BLaER1 treated with 17β-estradiol and CSF1 and Interleukin-3, amounts not matched to agents 10 nM and 100 nM (cell line): ENCODE results near the gene GNA15.
A peak's percentile ranks its signal among the peaks of the same experiment; 100 is the strongest.

ENCODE experiments used
- H3K27ac ChIP-seq, 11 experiments: shearing (Covaris generic); formaldehyde crosslinking; 2 replicates each; pipeline ENCODE4 v1.8.1; 2022
- H3K27me3 ChIP-seq, 11 experiments: shearing (Covaris generic); formaldehyde crosslinking; 2 replicates each; pipeline ENCODE4 v1.8.1; 2022
- H3K36me3 ChIP-seq, 11 experiments: shearing (Covaris generic); formaldehyde crosslinking; 2 replicates each; pipeline ENCODE4 v1.8.1; 2022
- H3K4me1 ChIP-seq, 10 experiments: shearing (Covaris generic); formaldehyde crosslinking; 2 replicates each; pipeline ENCODE4 v1.8.1; 2022
- H3K4me2 ChIP-seq, 11 experiments: shearing (Covaris generic); formaldehyde crosslinking; 2 replicates each; pipeline ENCODE4 v1.8.1; 2022
- H3K4me3 ChIP-seq, 10 experiments: shearing (Covaris generic); formaldehyde crosslinking; 2 replicates each; pipeline ENCODE4 v1.8.1; 2022
- H3K9ac ChIP-seq, 11 experiments: shearing (Covaris generic); formaldehyde crosslinking; 2 replicates each; pipeline ENCODE4 v1.8.1; 2022
- H3K9me3 ChIP-seq, 11 experiments: shearing (Covaris generic); formaldehyde crosslinking; replicated peaks in 1 of 11; 2 replicates each; pipeline ENCODE4 v1.8.1; 2022
- H4K20me1 ChIP-seq, 11 experiments: shearing (Covaris generic); formaldehyde crosslinking; 2 replicates each; pipeline ENCODE4 v1.8.1; 2022
- Cebpa-rat ChIP-seq, 11 experiments: shearing (Covaris generic); IDR thresholded peaks; 2 replicates each; pipeline ENCODE4 v1.8.1; 2022

The GNA15 gene

GRCh38 chr19:3154957-3155736, 19.3 kb downstream of the GNA15 start:
- Histone ChIP-seq H3K36me3 (peaks cover 79 to 86% (median 85%) of the 10 kb centered on the region in 11 experiments), H3K27ac (peak overlapping the region; percentile 74 to 98 (median 92)), H3K27me3 (no peaks in the 10 kb centered on the region), H3K9me3 (peaks cover 0 to 62% (median 36%) of the 10 kb centered on the region in 11 experiments; a peak in 18 of 22 replicates), H3K4me1 (peaks cover 72 to 94% (median 86%) of the 10 kb centered on the region in 10 experiments), H3K4me3 (peak overlapping the region in 8 of 10 experiments; percentile 8 to 57 (median 40); a peak in 14 of 20 replicates), H3K9ac (peak overlapping the region; percentile 64 to 84 (median 79); a peak in 21 of 22 replicates), H3K4me2 (peak overlapping the region; percentile 65 to 94 (median 87)), H4K20me1 (peaks cover 0 to 3% (median 0%) of the 10 kb centered on the region in 11 experiments; a peak in 2 of 22 replicates)
- TF ChIP-seq Cebpa-rat (IDR thresholded peaks at IDR 0.05), result peak in 8 of 11 experiments; percentile 14 to 97 (median 79); a peak in 14 of 22 replicates

DNA sequence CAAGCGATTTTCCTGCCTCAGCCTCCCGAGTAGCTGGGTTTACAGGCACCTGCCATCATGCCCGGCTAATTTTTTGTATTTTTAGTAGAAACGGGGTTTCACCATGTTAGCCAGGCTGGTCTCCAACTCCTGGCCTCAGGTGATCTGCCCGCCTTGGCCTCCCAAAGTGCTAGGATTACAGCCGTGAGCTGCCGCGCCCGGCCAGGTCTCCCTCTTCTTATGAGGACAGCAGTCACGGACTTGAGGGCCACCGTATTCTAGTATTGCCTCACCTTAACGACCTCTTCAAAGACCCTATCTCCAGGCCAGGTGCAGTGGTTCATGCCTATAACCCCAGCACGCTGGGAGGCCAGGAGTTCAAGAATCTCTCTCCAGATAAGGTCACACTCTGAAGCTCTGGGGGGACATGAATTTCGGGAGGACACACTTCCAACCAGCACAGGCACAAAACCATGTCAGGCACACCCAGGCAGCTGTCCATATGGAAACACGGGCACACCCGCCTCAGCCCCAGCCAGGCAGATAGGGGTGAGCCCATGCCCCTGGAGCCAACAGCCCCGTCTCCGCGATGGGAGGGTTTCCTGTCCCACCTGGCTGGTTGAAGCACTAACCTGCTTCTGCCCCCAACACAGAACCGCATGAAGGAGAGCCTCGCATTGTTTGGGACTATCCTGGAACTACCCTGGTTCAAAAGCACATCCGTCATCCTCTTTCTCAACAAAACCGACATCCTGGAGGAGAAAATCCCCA, 21.4 kb downstream of the GNA15 start:
- Histone ChIP-seq H3K27me3 (no peaks in the 10 kb centered on the region), H3K9ac (peak overlapping the region in 6 of 11 experiments; percentile 5 to 41 (median 28); a peak in 9 of 22 replicates), H3K4me2 (peak overlapping the region in 10 of 11 experiments; percentile 30 to 94 (median 86); a peak in 12 of 22 replicates), H3K4me3 (no peak overlapping the region), H4K20me1 (no peaks in the 10 kb centered on the region; a peak in 2 of 22 replicates), H3K36me3 (peaks cover 79 to 86% (median 85%) of the 10 kb centered on the region in 11 experiments), H3K27ac (peak overlapping the region in 10 of 11 experiments; percentile 36 to 94 (median 68); a peak in 18 of 22 replicates), H3K9me3 (peaks cover 0 to 48% (median 30%) of the 10 kb centered on the region in 11 experiments; a peak in 17 of 22 replicates), H3K4me1 (peaks cover 61 to 94% (median 78%) of the 10 kb centered on the region in 10 experiments)
- no peak for TF ChIP-seq Cebpa-rat (IDR thresholded peaks at IDR 0.05)

DNA sequence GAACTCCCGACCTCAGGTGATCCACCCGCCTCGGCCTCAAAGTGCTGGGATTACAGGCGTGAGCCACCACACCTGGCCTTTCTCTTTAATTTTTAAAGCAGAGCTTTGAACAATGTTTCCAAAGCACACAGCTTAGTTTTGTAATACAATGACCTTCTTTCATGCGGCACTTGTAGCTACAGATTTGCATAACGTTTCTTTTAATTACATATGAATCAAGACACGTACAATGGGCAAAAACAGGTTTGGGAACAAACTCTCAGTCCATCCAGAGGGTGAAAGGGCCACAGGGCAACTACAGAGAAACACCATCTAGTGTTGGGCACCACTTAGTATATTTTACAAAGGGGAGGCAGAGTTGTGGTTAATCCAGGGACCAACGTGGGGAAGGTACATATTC, 23.7 kb downstream of the GNA15 start:
- Histone ChIP-seq H3K27ac (peak overlapping the region in 9 of 11 experiments; percentile 25 to 94 (median 60); a peak in 14 of 22 replicates), H3K9ac (no peak overlapping the region), H3K4me2 (no peak overlapping the region), H3K36me3 (peaks cover 91 to 94% (median 92%) of the 10 kb centered on the region in 11 experiments), H3K4me1 (peaks cover 67 to 95% (median 82%) of the 10 kb centered on the region in 10 experiments), H3K4me3 (no peak overlapping the region), H4K20me1 (no peaks in the 10 kb centered on the region; a peak in 1 of 22 replicates), H3K9me3 (peaks cover 0 to 32% (median 22%) of the 10 kb centered on the region in 11 experiments; a peak in 16 of 22 replicates), H3K27me3 (no peaks in the 10 kb centered on the region)
- TF ChIP-seq Cebpa-rat (IDR thresholded peaks at IDR 0.05), result no peak

GRCh38 chr19:3160219-3160618, 24.4 kb downstream of the GNA15 start:
- peaks cover 96 to 99% (median 97%) of the 10 kb centered on the region in 11 experiments for H3K36me3 ChIP-seq
- no peak for TF ChIP-seq Cebpa-rat (IDR thresholded peaks at IDR 0.05)
- H3K27me3 ChIP-seq, result no peaks in the 10 kb centered on the region
- H4K20me1 ChIP-seq, result no peaks in the 10 kb centered on the region; a peak in 1 of 22 replicates
- H3K27ac ChIP-seq, result peak overlapping the region in 10 of 11 experiments; percentile 21 to 94 (median 57); a peak in 19 of 22 replicates
- H3K9me3 ChIP-seq, result peaks cover 0 to 32% (median 22%) of the 10 kb centered on the region in 11 experiments; a peak in 16 of 22 replicates
- no peak overlapping the region; a peak in 1 of 22 replicates for H3K4me2 ChIP-seq
- no peak overlapping the region for H3K9ac ChIP-seq
- H3K4me3 ChIP-seq, result no peak overlapping the region
- H3K4me1 ChIP-seq, result peaks cover 62 to 95% (median 83%) of the 10 kb centered on the region in 10 experiments

GRCh38 chr19:3161453-3161852, 25.6 kb downstream of the GNA15 start:
- no peak overlapping the region for H3K4me3 ChIP-seq
- peaks cover 0 to 40% (median 24%) of the 10 kb centered on the region in 11 experiments; a peak in 17 of 22 replicates for H3K9me3 ChIP-seq
- no peaks in the 10 kb centered on the region; a peak in 1 of 22 replicates for H4K20me1 ChIP-seq
- H3K27me3 ChIP-seq, result no peaks in the 10 kb centered on the region
- peak overlapping the region in 2 of 11 experiments; percentile 0 to 17; a peak in 1 of 22 replicates for H3K9ac ChIP-seq
- no peak for TF ChIP-seq Cebpa-rat (IDR thresholded peaks at IDR 0.05)
- peaks cover 88 to 100% (median 96%) of the 10 kb centered on the region in 11 experiments for H3K36me3 ChIP-seq
- H3K4me2 ChIP-seq, result peak overlapping the region in 5 of 11 experiments; percentile 16 to 64 (median 32); a peak in 9 of 22 replicates
- H3K27ac ChIP-seq, result peak overlapping the region in 9 of 11 experiments; percentile 21 to 94 (median 54); a peak in 13 of 22 replicates
- peaks cover 55 to 95% (median 80%) of the 10 kb centered on the region in 10 experiments for H3K4me1 ChIP-seq

DNA sequence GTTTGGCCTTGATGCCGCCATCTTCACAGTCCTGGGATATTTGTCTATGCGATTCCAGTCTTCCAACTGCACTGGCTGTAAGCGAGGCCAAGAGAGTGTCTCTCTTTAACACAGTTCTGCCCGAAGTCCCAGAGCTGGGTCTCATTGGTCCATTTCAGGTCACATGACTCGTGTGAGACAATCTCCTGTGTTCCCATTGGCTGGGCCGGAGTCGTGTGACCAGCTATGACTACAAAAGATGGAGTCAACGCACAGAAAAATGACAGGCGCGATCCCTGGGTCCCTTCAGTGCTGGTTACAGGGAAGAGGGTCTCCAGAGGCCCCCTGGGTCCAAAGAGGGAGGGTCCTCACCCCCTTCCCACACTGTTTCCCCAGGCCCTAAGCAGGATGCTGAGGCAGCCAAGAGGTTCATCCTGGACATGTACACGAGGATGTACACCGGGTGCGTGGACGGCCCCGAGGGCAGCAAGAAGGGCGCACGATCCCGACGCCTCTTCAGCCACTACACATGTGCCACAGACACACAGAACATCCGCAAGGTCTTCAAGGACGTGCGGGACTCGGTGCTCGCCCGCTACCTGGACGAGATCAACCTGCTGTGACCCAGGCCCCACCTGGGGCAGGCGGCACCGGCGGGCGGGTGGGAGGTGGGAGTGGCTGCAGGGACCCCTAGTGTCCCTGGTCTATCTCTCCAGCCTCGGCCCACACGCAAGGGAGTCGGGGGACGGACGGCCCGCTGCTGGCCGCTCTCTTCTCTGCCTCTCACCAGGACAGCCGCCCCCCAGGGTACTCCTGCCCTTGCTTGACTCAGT, 26.8 kb downstream of the GNA15 start:
- Histone ChIP-seq H3K4me3 (no peak overlapping the region), H3K4me2 (peak overlapping the region in 6 of 11 experiments; percentile 0 to 70 (median 31); a peak in 3 of 22 replicates)
- TF ChIP-seq Cebpa-rat (IDR thresholded peaks at IDR 0.05), result no peak

DNA sequence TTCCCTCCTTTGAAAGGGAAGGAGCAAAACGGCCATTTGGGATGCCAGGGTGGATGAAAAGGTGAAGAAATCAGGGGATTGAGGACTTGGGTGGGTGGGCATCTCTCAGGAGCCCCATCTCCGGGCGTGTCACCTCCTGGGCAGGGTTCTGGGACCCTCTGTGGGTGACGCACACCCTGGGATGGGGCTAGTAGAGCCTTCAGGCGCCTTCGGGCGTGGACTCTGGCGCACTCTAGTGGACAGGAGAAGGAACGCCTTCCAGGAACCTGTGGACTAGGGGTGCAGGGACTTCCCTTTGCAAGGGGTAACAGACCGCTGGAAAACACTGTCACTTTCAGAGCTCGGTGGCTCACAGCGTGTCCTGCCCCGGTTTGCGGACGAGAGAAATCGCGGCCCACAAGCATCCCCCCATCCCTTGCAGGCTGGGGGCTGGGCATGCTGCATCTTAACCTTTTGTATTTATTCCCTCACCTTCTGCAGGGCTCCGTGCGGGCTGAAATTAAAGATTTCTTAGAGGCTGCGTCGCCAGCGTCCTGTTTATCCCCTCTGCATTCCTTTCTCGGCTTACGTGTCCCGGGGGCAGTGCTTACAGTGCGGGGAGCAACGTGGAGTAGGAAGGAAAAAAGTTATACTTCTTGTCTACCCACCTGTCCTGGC, 27.5 kb downstream of the GNA15 start:
- Histone ChIP-seq H4K20me1 (no peaks in the 10 kb centered on the region; a peak in 1 of 22 replicates), H3K36me3 (peaks cover 69 to 92% (median 87%) of the 10 kb centered on the region in 11 experiments), H3K27me3 (no peaks in the 10 kb centered on the region), H3K27ac (peak overlapping the region in 8 of 11 experiments; percentile 19 to 72 (median 48); a peak in 9 of 22 replicates), H3K4me1 (peaks cover 36 to 88% (median 70%) of the 10 kb centered on the region in 10 experiments), H3K4me2 (peak overlapping the region in 9 of 11 experiments; percentile 0 to 83 (median 46); a peak in 13 of 22 replicates), H3K9ac (peak overlapping the region in 3 of 11 experiments; percentile 15 to 24 (median 24); a peak in 3 of 22 replicates), H3K4me3 (no peak overlapping the region), H3K9me3 (peaks cover 0 to 27% (median 15%) of the 10 kb centered on the region in 11 experiments; a peak in 17 of 22 replicates)
- no peak for TF ChIP-seq Cebpa-rat (IDR thresholded peaks at IDR 0.05)

More for the DNA sequence above, 26.8 kb downstream of the GNA15 start:
- H3K4me1 ChIP-seq, result peaks cover 43 to 88% (median 71%) of the 10 kb centered on the region in 10 experiments
- H4K20me1 ChIP-seq, result no peaks in the 10 kb centered on the region; a peak in 1 of 22 replicates
- peaks cover 0 to 34% (median 19%) of the 10 kb centered on the region in 11 experiments; a peak in 17 of 22 replicates for H3K9me3 ChIP-seq
- H3K27me3 ChIP-seq, result no peaks in the 10 kb centered on the region
- no peak overlapping the region for H3K9ac ChIP-seq
- H3K27ac ChIP-seq, result peak overlapping the region in 6 of 11 experiments; percentile 3 to 38 (median 19); a peak in 8 of 22 replicates
- H3K36me3 ChIP-seq, result peaks cover 76 to 93% (median 87%) of the 10 kb centered on the region in 11 experiments
